T-helper 1 cell treated with Interleukin-12 subunit alpha and Interleukin-12 subunit beta and Interleukin-4 antibody, amounts not matched to agents 30 μg/mL and 1 μg/mL, for 36 hours (primary cell): ENCODE results near the gene VGLL4.

Experiments
- H3K27ac Mint-ChIP-seq: one replicate; pipeline ENCODE4 v1.8.0; 2021; ENCODE audit warnings: mild to moderate bottlenecking, mixed read lengths
- H3K27me3 Mint-ChIP-seq: one replicate; pipeline ENCODE4 v1.8.0; 2021; ENCODE audit warnings: low read depth, mixed read lengths
- H3K36me3 Mint-ChIP-seq: one replicate; pipeline ENCODE4 v1.8.0; 2021; ENCODE audit warnings: low read depth, mixed read lengths
- H3K4me1 Mint-ChIP-seq: one replicate; pipeline ENCODE4 v1.8.0; 2021; ENCODE audit warnings: low read depth, mixed read lengths
- H3K4me3 Mint-ChIP-seq: one replicate; pipeline ENCODE4 v1.8.0; 2021; ENCODE audit warnings: mild to moderate bottlenecking, moderate library complexity, mixed read lengths
- H3K9me3 Mint-ChIP-seq: one replicate; pipeline ENCODE4 v1.8.0; 2021; ENCODE audit warnings: mixed read lengths

Gene VGLL4

DNA sequence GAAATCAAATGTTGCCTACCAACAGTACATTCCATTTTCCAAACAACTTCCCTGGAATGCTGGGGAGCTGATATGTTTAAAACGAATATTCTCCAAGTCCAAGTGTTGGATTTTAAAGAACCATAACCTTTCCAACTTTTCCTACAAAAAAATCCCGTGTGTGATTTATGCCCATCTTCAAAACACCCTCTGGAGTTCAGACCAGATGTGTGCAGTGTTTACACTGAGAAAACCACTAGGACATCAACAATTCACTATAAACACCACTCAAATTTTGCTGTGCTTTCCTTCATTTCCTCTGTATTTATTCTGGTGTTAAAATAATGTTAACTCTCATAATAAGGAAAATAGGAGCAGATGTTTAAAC is 2.4 kb downstream of the VGLL4 start:
- Mint-ChIP-seq H3K27me3 (no peaks in the 10 kb centered on the region), H3K4me1 (peaks cover 42% of the 10 kb centered on the region), H3K36me3 (peaks cover 20% of the 10 kb centered on the region), H3K9me3 (no peaks in the 10 kb centered on the region), H3K4me3 (peak overlapping the region; percentile 98), H3K27ac (peak overlapping the region; percentile 97)

DNA sequence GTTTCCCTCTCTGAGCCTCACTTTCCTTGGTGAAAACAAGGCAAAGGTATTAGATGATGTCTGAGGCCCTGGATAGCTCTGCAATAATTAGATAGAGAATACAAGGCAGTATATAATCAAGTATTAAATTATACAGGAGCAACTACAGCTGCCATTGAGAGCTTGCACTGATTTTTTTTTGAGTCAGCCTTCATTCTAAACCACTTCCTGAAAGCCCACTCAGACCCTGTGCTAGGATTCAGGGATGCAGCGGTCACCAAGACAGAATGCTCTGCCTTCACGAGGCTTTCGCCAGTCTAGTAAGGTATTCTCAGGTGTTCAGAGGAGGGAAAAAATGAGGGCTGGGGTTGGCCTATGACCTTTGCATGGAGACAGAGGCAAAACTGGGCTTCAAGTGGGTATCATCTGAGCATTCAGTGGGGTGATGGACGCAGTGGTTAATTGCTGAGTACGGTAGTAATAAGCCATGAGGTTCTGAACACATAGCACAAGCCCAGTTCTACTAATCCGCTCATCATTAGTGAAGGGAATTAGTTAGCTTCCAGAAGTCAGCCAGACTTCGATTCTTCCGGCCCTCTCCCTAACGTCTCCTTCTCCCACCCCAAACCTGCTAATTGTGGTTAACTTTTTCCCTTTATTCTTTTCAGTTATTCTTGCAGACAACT is 3.6 kb downstream of the VGLL4 start:
- H3K27me3 Mint-ChIP-seq: no peaks in the 10 kb centered on the region
- no peaks in the 10 kb centered on the region for H3K9me3 Mint-ChIP-seq
- peak overlapping the region; percentile 65 for H3K27ac Mint-ChIP-seq
- peaks cover 20% of the 10 kb centered on the region for H3K36me3 Mint-ChIP-seq
- H3K4me3 Mint-ChIP-seq: peak overlapping the region; percentile 84
- H3K4me1 Mint-ChIP-seq: peaks cover 48% of the 10 kb centered on the region

DNA sequence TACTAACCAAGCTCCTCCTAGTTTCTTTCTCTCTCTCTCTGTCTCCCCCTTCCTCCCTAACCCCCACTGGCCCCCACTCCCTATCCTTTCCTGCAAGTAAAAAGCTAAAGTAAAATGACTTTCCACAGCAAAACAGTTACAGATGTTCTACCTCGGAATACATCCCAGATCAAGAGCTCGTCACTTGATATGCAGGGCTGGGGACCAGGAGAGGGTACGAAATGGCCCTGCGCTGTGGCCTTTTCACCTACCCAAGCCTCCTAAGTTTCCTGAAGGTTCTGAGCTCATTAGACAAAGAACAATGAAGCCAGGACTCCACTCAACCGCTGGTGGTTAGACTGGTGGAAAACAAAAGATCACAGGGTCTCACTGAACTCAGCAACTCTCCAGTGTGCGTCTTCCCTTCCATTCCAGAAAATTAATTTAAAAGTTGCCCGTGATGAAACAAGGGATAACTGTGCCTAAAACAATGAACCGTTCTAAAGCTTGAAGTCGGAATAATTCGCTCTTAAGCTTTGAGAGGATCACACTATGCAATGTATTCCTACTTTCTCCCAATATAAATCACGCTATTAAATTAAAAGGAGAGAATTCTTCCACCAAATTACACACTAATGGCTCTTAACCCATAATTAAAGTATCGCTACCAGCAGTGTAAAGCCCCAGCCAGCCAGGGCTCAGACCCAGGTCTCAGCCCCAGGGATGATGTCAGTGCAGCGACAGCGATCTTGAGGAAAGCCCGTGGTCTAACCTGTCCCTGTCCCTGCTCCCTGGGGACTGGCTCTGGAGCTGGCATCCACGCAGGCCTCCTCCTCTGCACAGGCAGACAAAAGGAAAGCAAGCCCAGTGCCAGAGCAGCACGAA is 5.0 kb downstream of the VGLL4 start:
- peaks cover 54% of the 10 kb centered on the region for H3K4me1 Mint-ChIP-seq

DNA sequence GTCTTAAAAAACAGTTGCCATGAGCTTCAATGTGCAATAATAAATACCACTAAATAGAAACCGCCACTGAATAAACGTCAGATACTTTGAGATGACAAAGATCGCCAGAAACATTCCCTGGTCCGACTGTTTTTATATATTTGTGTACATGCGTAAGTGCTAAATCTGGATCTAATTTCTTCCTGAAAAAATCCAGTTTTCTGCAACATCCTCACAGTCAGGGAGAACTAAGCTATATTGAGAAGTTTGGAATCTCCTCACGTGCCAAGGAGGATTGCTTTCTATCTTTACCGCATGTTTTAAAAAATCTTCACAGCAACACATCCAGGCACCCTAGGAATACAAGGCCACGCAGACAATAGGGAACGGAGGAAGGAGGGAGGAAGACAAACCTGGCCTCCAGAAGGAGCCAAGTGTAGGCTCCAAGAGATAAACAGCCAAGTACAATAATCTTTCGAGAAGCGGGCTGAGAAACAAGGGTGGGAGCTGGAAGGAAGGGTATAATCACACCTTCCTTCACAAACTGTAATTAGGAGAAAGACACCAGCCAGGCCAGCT is 5.7 kb downstream of the VGLL4 start:
- no peak overlapping the region for H3K4me3 Mint-ChIP-seq
- no peaks in the 10 kb centered on the region for H3K27me3 Mint-ChIP-seq
- no peaks in the 10 kb centered on the region for H3K9me3 Mint-ChIP-seq
- peak overlapping the region; percentile 15 for H3K27ac Mint-ChIP-seq
- peaks cover 59% of the 10 kb centered on the region for H3K4me1 Mint-ChIP-seq
- H3K36me3 Mint-ChIP-seq: peaks cover 21% of the 10 kb centered on the region

More for the DNA sequence above, 5.0 kb downstream of the VGLL4 start:
- Mint-ChIP-seq H3K27ac (no peak overlapping the region), H3K4me3 (no peak overlapping the region), H3K9me3 (no peaks in the 10 kb centered on the region), H3K27me3 (no peaks in the 10 kb centered on the region), H3K36me3 (peaks cover 20% of the 10 kb centered on the region)

DNA sequence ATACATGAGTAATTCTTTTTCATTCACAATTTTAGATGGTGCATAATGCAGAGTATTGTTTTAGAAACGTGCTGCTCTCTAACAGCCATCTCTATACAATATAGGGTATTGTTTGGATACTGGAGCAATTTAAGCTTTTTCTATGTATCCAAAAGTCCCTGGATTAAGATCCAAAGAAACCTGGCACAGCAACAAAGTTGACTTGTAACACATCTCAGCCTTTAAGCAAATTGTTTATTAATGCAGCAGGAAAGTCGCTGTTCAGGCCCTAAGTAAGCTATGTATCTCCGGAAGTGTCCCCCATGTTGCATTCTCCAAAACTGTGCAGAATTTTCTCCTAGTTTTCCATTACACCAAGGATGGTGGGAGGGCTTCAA is 7.3 kb downstream of the VGLL4 start:
- Mint-ChIP-seq H3K9me3 (no peaks in the 10 kb centered on the region), H3K27ac (no peak overlapping the region), H3K4me3 (no peak overlapping the region), H3K4me1 (peaks cover 65% of the 10 kb centered on the region), H3K27me3 (no peaks in the 10 kb centered on the region), H3K36me3 (peaks cover 24% of the 10 kb centered on the region)

DNA sequence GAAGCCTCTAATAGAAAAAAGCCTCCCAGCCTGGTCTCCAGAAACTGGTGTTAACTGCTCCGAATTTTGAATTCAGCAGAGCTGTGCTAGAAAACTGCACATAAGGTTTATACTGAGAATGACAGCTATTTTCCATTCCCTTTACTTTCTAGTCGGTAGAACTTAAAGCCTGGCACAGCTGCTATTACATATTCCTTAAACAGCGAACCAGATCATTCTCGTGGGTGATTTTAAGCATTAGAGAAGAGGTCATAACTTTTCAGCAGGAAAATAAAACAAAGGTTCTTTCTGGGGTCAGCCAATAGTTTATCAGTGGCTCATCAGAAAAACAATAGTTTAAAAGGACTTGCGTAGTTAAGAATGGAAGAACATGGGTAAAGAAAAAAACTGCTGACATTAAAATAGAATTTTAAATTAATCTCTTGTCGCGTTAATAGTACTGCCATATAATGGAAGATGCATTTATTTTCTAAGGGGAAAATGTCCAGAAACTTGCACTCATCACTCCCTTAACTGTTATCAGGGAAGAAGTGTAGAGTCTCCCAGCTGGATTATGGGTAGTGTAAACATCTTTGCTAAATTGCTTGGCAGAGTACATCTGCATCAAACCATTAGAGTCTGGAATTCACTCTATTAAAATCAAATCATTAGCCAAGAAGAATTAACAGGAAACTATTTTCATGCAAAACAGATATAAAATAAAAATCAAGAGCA is 7.9 kb downstream of the VGLL4 start:
- Mint-ChIP-seq H3K36me3 (peaks cover 22% of the 10 kb centered on the region), H3K27ac (no peak overlapping the region), H3K9me3 (no peaks in the 10 kb centered on the region), H3K4me1 (peaks cover 67% of the 10 kb centered on the region), H3K4me3 (no peak overlapping the region), H3K27me3 (no peaks in the 10 kb centered on the region)

DNA sequence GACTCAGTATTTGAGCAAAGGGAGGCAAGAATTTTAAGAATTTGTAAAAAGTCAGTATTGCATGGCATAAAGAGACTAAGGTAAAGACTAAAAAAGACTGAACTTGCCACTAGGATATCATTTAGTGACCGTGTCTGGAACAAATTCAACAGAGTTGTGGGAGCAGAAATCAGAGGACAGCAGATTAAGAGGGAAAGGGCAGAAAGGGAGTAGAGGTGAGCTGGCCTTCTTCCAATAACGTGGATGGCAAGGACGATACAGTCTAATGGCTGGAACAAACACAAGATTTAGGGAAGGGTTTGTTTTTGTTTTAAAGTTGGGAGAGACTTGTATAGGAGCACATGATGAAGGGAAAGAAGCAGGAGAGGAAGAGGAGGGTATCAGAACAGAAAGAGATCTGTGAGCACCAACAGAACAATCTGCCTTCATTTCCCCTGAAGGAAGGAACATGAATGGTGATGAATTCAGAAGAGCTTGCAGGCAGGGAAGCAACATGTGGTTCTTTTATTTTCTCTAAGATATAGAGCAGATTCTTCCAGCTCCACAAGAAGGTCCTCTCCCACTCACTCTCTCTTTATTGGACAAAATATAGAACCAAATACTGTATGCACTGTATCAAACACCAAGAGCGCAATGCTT is 8.6 kb downstream of the VGLL4 start:
- Mint-ChIP-seq H3K36me3 (peaks cover 18% of the 10 kb centered on the region), H3K4me1 (peaks cover 61% of the 10 kb centered on the region), H3K4me3 (no peak overlapping the region)

DNA sequence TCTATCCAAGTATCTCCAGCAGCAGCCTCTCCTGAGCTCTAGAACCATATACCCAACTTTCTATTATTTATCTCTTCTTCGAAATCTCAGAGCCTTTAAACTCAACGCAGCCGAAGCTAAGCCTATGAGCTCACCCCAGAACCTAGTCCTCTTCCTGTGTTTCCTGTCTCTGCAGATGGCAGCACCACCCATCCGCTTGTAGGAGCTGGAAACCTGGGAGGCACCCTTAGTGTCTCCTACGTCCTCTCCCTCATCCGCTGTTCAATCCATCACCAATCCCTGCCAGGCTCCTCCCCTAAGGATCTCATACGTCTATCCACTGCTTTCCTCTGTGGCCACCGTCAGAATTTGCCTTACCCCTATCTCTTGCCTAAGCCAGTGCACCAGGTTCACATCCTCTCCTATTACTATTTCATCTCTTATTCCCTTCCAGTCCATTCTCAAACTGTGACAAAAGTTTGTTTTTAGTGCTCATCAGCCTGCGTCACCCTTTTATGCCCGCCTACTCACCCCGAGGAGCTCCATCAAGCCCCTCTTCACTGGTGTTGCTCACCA is 9.6 kb downstream of the VGLL4 start:
- Mint-ChIP-seq H3K4me1 (peaks cover 59% of the 10 kb centered on the region), H3K9me3 (no peaks in the 10 kb centered on the region), H3K27me3 (no peaks in the 10 kb centered on the region), H3K36me3 (peaks cover 15% of the 10 kb centered on the region), H3K4me3 (peak overlapping the region; percentile 44), H3K27ac (peak overlapping the region; percentile 55)

More for the DNA sequence above, 8.6 kb downstream of the VGLL4 start:
- Mint-ChIP-seq H3K9me3 (no peaks in the 10 kb centered on the region), H3K27ac (no peak overlapping the region), H3K27me3 (no peaks in the 10 kb centered on the region)

DNA sequence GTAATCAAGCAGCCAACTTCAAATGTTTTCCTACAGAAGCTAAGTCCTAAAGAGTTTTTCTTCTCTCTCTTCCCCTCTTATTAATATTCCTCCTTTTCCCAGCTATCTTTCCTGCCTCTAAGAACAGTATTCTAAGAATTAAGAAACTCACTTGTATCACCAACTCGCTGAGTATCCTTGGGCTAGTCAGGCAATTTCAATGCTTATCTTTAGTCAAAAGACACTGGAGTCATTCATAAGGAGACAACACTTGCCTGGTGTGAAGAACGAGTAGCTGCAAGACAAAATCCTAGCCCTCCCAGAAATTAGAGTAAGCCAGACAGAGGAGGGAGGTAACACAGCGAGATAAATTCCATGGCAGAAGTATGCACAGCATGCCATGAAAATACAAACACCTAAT is 10.7 kb downstream of the VGLL4 start:
- Mint-ChIP-seq H3K27me3 (no peaks in the 10 kb centered on the region), H3K4me1 (peaks cover 51% of the 10 kb centered on the region), H3K9me3 (no peaks in the 10 kb centered on the region), H3K27ac (no peak overlapping the region), H3K36me3 (peaks cover 12% of the 10 kb centered on the region), H3K4me3 (peak overlapping the region; percentile 2)

DNA sequence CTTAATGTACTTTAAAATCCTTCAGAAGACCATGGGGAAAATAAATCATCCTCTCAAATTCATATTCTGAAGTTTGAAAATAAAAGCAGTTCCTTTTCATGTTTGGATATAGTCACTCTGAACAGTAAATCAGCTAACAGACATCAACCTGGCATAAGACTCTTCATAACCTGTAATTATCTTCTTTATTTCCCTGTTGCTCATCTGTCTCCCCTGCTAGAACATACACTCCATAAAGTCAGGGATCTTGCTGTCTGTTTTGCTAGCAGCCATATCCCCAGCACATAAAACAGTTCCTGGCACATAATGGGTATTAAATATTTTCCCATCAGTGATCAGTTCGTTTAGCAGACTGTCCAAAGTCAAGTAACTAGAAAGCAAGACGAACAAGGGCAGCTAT is 11.2 kb downstream of the VGLL4 start:
- peaks cover 11% of the 10 kb centered on the region for H3K36me3 Mint-ChIP-seq
- H3K27ac Mint-ChIP-seq: no peak overlapping the region
- H3K4me1 Mint-ChIP-seq: peaks cover 53% of the 10 kb centered on the region
- no peaks in the 10 kb centered on the region for H3K9me3 Mint-ChIP-seq
- no peak overlapping the region for H3K4me3 Mint-ChIP-seq
- no peaks in the 10 kb centered on the region for H3K27me3 Mint-ChIP-seq

DNA sequence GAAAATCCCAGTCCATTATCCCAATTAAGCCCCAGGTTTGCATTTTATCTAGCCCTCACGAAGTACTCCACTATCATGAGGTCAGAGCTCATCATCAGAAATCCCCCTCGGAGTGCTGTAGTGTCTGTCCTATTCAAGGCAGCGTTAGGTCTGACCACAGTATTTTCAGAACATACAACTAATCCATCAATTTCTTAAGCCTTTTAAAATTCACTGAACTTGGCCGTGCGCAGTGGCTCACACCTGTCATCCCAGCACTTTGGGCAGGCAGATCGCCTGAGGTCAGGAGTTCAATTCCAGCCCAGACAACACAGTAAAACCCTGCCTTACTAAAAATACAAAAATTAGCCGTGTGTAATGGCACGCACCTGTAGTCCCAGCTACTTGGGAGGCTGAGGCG is 11.9 kb downstream of the VGLL4 start:
- Mint-ChIP-seq H3K4me3 (no peak overlapping the region), H3K4me1 (peaks cover 51% of the 10 kb centered on the region), H3K27me3 (no peaks in the 10 kb centered on the region)

DNA sequence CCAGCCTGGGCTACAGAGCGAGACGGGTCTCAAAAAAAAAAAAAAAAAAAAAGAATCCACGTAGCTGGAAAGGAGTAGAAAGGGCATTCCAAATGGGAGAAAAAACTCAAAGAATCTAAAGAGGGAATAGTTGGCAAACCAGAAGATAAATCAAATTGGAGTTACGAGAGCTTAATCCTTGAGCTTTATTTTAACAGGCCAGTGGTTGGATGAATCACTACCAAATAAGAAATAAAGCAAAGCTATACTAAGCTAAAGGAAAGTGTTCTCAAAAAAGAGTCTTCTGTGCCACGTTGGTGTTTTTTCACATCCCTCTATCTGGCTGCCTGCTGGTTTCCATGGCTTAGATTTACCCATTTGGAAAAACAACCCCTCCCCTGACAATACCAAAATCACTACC is 14.0 kb downstream of the VGLL4 start:
- H3K36me3 Mint-ChIP-seq: peaks cover 11% of the 10 kb centered on the region
- H3K4me3 Mint-ChIP-seq: no peak overlapping the region
- H3K27ac Mint-ChIP-seq: no peak overlapping the region
- no peaks in the 10 kb centered on the region for H3K9me3 Mint-ChIP-seq
- H3K4me1 Mint-ChIP-seq: peaks cover 58% of the 10 kb centered on the region
- H3K27me3 Mint-ChIP-seq: no peaks in the 10 kb centered on the region

More for the DNA sequence above, 11.9 kb downstream of the VGLL4 start:
- Mint-ChIP-seq H3K27ac (no peak overlapping the region), H3K36me3 (peaks cover 10% of the 10 kb centered on the region), H3K9me3 (no peaks in the 10 kb centered on the region)

DNA sequence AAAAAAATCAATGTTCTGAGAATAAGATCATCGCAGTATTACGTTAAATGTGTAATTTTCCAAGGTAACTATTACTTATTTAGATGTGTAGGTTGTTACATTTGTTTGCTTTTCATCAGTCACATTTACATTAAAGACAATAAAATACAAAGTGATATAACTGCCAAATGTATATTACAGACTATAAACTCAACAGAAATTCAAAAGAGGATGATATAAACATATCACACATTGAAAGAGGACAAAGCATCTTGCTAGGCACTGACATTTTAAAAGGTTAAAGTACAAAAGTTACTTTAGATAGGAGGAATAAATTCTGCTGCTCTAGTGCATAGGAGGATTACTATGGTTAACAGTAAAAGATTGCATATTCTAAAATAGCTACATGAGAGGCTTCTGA is 16.1 kb downstream of the VGLL4 start:
- Mint-ChIP-seq H3K4me1 (peaks cover 55% of the 10 kb centered on the region), H3K4me3 (no peak overlapping the region), H3K27me3 (no peaks in the 10 kb centered on the region), H3K36me3 (peaks cover 15% of the 10 kb centered on the region), H3K27ac (no peak overlapping the region), H3K9me3 (peaks cover 3% of the 10 kb centered on the region)

DNA sequence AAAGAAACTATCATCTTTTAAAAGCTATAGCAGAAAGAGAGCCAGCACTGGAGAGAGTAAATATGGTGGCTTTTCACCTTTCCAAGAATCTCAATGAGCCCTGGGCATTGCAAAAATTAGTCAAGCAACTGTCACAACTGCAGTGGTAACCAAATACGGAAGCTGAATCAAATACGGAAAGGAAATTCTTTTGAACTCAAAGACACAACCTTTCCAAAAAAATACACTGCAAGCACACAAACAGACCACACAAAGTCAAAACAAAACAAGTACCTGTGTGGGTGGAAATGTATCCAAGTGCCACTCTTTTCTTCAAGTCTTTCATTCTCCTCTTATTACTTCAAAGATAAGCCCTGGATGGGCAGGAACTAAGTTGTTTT is 17.6 kb downstream of the VGLL4 start:
- H3K27me3 Mint-ChIP-seq: no peaks in the 10 kb centered on the region
- peak overlapping the region; percentile 89 for H3K27ac Mint-ChIP-seq
- H3K36me3 Mint-ChIP-seq: peaks cover 10% of the 10 kb centered on the region
- H3K4me3 Mint-ChIP-seq: peak overlapping the region; percentile 49
- peaks cover 3% of the 10 kb centered on the region for H3K9me3 Mint-ChIP-seq
- H3K4me1 Mint-ChIP-seq: peaks cover 43% of the 10 kb centered on the region
